GM12801 (cell line): ENCODE data around the gene PSMC4.

Experiments used
- CTCF ChIP-seq: IDR thresholded peaks from one replicate; pipeline ENCODE4 v1.5.1; 2011; ENCODE audit warnings: control low read depth; ENCODE audit not compliant: insufficient read length; ENCODE audit errors: extremely low read depth

The PSMC4 gene

GRCh38 chr19:39967561-39967960, 3.4 kb upstream of the PSMC4 start:
- TF ChIP-seq CTCF, result no peak

- no peak for TF ChIP-seq CTCF
Measured at GRCh38 chr19:39968789-39969188, 2.2 kb upstream of the PSMC4 start.

- no peak for TF ChIP-seq CTCF
Measured at GRCh38 chr19:39969266-39969665, 1.7 kb upstream of the PSMC4 start.

- TF ChIP-seq CTCF, result no peak
Measured at GRCh38 chr19:39969681-39970424, 1.1 kb upstream of the PSMC4 start.

- no peak for TF ChIP-seq CTCF
Measured at GRCh38 chr19:39970425-39970674, 615 bp upstream of the PSMC4 start.

GRCh38 chr19:39971380-39972035, 543 bp downstream of the PSMC4 start:
- TF ChIP-seq CTCF, result no peak

- TF ChIP-seq CTCF, result no peak
Measured at GRCh38 chr19:39974377-39975155, 3.6 kb downstream of the PSMC4 start.
